HG02588 (cell line): ENCODE measurements around the gene CTRB1.

Experiments used
- ATAC-seq: cut with Tn5 transposase; IDR thresholded peaks from one replicate; pipeline ENCODE4 v1.9.1; 2021; ENCODE audit warnings: mild to moderate bottlenecking, moderate library complexity; ENCODE audit not compliant: unreplicated experiment

The CTRB1 gene

DNA sequence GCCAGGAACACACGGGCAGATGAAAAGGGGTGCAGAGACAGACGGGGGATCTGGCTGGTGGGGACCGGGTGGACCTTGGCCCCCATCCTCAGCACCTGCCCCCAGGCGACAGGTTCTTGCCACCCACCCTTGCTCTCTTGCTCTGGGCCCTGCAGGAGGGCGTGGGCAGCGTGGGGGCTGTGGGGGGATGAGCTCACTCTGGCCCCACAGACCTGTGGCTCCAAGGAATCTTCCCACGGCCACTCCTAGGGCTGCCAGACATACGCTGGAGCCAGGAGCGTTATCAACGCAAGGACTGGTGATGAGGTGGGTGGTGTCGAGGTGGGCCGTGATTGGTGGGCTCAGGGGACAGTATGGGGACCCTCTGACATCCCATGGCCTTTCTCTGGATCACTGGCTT lies 6.3 kb downstream of the CTRB1 start:
- no peak for ATAC-seq

DNA sequence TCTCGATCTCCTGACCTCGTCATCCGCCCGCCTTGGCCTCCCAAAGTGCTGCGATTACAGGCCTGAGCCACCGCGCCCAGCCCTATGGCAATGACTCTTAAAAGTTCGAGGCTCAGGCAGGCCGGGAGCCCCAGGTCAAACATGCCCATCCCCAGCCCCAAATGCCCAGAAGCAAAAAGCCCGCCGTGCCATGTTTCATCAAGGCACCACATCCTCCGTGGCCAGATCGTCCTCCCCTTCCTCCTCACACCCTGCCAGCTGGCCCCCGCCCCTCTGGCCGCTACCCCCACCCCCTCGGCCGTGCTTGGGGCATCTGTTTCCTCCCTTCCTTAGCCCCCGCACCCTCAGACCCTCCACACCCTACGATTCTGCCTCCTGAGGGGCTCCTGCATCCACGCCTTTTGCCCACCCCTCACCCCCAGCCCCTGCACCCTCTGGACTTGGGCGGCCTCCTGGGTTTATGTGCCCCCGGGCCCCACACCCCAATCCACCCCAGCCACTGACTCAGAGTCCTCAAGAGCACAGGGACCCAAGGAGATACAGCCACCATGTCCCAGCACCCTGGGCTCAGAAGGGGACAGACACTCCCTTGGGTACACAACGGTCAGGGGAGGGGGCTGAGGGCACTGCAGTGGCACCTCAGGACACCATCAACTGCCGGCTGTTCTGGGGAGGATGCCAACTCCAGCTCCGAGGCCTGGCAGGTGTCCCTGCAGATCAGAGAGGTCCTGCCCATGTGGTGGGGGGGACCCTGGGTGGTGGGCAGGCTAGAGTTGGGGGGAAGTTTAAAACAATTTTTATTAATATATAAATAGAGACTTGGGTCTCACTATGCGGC lies 7.1 kb downstream of the CTRB1 start:
- ATAC-seq = no peak

DNA sequence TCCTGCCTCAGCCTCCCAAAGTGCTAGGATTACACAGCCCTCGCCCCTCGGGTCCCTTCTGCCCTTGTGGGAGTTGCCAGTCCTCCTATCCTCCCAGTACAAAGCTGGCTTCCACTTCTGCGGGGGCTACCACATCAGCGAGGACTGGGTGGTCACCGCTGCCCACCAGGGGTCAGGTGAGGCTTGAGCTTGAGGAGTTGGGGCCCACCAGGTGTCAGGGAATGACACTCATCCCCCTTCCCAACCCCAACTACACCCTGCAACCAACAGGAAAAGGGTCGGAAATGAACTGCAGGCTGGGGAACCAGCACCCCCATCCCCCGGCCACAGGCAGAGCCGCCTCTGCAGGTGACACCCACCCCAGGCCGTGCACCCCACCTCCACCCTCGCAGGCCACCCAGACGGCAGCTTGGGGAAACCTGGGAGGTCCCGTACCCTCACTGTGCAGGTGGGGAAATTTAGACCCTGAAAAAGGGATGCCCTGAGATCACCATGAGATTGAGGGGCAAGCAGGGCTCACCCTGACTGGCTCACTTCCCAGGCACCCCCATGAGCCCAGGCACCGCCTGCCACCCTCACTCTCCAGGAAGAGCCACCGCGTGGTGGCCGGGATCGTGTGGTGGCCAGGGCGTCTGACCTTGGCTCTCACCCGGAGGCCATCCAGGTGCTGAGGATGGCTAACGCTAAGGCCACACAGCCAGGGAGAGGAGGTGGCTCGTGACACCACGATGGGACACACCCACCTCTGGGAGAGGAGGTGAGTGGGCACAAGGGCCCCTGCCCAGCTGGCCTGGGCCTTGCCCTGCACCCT lies 8.0 kb downstream of the CTRB1 start:
- no peak for ATAC-seq

DNA sequence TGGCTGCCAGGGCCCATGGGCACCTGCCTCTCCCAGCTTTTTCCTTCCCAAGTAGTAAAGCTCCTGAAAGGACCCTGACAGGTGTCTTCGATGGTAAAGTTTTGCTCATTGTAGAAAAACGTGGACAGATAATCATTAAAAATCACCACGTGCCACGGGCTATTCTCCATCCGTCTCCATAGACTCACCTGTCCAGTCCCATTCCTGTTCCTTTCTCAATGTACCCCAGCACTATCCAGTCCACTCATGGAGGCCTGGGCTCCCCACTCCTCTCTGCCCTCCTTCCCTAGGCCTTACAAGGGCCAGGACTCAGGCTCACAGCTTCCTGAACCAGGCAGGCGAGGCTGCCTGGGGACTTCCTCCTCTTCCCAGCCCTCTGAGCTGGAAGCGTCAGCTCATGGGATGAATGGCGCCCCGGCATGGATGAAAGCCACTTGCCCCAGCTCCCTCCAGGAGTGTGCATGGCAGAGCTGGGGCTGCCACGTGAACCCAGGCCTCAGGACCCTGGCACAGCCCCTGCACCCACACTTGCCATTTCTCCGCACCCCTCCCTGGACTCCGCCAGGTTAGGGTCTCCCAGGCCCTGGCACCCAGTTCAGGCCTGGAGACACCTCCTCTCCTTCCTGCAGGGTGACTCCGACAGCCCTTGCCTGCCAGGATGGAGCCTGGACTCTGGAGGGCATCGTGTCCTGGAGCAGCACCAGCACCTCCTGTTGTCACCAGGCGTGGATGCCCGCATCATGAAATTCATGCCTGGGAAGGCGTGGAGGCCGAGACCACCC lies 8.8 kb downstream of the CTRB1 start:
- no peak for ATAC-seq

DNA sequence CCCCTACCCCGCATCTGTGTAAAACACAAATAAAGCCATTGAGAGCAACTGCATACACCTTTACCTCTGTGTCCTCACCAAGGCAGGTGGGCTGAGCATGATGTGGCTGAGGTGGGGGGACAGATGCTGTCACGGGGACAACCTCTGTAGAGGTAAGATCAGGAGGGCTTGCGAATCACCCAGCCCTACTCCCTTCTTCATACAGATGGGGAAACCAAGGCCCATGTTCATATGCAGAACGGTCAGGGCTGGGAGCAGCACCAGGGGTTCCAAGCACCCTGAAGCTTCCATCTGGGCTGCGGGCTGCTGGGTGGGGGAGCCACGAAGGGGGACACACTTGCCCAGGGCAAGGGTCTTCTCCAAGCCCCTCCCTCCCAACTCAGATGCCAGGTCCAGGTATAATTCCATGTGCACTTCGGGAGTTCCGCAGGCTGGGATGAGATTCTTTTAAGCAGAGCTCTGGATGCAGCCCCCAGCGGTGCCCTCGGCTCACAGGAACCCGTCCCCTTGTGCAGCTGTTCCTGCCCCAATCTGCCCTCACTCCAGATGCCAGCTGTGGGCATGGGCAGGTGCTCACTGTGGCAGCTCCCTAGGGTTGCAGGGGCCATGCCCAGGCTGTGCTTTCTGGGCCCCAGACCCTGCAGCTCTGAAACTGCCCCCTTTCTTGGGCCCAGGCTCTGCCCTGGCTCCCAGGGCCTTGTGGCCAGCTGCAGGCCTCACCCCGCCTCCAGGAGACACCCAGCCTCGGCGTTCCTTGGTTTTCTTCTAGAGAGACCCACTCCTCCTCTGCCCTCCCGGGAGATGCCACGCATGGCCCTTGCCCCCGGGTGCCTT lies 9.6 kb downstream of the CTRB1 start:
- no peak for ATAC-seq

DNA sequence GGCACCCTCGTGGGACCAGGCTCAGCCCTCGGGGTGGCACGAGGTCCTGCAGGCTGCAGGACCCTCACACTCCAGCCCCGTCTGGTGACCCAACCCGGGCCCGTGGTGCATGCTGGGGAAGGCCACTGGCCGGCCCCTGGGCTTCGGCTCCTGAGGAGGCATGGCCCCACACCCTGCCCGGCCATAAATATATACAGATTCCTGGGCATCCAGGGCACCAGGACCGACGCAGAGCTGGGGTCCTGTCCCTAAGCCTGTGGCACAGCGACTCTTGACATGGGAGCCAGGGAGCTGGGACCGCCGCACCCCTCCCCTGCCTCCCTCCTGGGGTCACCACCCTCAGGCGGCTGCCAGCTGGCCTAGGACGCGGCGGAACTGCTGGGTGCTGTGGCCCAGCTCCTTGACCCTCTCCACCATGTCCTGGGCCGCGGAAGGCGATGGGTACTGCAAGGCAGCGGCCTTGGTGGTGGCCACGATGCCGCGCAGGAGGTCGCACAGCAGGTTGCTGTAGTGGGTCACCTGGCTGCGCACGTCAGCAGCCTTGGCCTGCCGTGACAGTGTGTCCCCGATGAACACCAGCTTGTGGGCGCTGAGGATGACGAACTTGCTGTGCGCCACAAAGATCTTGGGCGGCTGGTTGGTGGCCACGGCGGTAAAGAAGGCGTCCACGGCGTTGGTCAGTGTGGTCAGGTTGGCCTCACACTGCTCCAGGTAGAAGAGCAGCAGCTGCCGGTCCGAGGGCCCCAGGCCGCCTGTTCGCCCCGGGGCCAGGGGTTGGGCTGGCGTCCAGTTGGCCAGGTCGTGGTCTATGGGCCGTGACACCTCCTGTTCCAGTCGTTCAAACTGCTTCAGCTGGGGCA lies 10.6 kb downstream of the CTRB1 start:
- no peak for ATAC-seq

DNA sequence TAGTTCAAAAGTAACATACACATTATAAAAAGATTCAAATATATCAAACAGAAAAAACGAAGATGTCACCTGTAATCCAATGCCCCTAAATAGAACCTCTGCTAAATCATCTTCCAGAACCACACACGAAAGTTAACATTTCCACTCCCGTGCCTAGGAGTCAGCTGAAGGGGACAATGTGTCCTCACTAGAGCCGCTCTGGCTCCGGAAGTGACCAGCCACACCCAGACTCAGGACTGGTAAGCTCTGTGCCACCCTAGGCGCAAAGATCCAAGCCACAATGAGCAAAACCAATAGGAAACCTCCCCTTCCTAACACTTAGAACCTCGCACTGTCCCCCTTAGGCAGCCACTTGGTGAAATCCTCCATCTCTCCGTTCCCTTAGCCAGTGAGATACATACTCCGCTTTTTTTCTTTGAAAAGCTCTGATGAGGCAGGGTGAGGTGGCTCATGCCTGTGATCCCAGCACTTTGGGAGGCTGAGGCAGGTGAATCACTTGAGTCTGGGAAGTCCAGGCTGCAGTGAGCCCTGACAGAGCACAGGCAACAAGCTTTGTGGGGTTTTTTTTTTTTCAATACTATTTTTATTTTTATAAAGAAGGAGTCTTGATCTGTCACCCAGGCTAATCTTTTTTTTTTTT lies 11.8 kb downstream of the CTRB1 start:
- ATAC-seq = no peak

DNA sequence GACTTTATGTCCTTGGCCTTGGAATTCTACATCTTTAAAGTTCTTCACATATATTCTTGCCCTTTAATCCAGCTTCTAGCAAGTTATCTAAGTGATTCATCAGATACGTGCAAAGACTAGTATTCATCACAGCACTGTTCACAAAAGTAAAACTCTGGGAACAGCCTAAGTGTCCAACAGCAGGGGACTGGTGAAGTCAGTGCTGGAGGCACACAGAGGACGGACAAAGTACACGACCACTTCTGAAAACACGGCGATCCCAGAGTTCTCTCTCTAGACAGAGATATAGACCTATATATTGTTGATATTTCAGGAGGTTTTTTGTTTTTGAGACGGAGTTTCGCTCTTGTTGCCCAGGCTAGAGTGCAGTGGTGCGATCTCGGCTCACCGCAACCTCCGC lies 12.8 kb downstream of the CTRB1 start:
- no peak for ATAC-seq

DNA sequence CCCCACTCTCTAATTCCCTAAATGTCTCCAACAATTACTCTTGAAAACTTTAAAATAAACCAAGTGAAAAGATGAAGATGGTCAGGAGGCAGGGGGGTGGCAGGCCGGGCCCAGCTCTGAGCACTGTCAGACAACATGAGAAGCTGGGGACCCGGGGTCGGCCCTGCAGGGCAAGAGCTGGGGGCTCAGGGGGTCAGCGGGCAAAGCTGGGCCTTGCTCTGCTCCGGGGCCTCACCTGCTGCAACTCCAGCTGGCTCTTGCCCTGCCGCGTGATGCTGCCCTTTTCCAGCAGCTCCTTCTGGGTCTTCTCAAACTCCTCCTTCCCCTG lies 14.8 kb downstream of the CTRB1 start:
- ATAC-seq = no peak

DNA sequence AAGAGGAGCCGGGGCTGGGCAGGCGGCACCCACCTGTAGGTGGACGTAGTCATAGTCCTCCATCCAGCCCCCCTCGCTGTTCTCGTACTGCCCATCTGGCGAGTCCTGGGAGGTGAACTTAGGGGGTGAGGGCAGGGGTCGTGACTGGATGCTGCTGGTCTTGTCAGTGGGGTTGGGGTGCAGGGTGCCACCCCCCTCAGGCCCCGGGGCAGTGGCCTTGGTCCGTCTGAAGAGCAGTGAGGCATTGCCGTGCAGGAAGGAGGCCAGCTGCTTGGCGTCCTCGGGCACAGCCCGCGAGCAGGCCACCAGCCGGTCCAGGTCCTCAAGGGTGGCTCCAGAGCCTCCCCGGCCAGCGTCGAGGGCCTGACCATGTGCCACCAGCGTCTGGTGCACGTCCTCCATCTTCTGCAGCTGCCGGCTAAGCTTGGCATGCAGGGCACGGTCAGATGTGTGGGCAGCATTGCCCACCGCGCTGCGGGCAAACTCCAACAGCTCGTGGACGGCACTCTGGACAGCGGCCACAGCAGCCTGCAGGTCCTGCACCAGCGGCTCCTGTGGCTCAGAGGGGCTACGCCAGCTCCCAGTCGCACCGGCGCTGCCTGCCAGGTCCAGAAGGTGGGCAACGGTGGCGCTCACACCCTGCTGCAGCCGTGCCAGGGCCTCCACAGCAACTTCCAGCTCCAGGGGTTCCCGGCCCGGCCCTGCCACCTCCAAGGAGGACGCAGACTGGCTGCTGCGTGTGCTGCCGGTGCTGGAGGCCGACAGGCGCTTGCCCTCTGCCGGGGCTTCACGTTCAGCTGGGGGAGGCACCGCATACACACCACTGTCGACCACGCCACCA lies 16.3 kb downstream of the CTRB1 start:
- ATAC-seq = no peak

DNA sequence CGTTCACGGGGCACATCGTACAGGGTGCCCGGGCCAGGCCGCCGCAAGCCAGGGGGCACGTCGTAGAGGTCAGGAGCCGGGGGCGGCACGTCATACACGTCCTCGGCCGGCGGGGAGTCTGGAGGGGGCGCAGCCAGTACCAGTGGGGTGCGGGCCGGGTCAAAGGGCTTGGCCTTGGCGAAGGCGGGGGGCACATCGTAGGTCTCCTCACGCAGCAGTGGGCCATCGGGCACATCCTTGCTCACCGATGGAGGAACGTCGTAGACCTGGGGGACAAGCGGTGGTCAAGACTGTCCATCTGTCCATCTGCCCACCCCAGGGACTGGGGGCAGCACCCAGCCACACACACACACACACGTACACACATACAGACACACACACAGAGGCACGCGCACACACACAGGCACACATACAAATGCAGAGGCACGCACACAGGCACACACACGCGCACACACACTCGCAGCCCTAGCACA lies 17.0 kb downstream of the CTRB1 start:
- ATAC-seq = no peak

DNA sequence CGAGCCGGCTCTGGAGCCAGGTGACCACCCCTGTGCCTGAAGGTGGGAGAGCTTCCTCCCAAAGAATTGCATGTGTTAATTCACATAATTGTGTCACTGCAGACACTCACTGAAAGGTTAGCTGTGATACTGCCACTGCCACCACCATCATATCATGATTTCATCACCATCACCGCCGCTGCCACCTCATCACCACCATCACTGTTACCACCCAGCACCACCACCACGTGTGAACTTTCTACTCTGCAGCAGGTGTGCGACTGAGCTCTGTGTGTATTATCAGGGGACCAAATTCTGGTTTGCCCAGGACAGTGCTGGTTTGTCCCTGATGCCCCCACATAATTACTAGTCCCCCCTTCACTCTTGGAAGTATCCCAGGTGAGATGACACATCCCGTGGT lies 17.4 kb downstream of the CTRB1 start:
- no peak for ATAC-seq

DNA sequence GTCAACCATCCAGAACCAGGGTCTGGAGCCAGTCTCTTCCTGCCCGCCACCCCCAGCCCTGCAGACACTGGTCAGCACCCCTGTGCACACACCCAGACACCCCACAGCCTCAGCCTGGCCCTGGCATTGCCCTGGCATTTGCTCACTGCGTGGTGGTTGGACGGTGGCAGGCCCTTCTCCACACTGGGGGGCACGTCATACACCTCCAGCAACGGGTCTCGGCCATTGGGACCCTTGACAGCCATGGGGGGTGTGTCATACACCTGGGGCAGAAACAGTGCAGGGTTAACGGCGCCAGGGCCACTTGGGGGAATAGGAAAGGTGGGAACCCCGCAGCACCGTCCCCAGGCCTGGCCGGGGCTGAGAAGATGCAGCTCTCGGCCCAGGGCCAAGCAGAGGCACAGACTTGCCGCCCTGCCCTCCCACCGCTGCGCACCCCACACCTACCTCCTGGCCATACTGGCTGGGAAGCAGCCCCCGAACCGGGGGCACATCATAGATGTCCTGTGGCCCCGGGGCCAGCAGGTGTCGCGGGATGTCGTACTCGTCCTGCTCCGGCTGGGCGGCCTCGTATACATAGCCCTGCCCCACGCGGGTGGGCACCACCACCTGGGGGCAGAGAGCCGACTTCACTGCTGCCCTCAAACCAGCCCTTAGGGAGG lies 18.1 kb downstream of the CTRB1 start:
- ATAC-seq = no peak

DNA sequence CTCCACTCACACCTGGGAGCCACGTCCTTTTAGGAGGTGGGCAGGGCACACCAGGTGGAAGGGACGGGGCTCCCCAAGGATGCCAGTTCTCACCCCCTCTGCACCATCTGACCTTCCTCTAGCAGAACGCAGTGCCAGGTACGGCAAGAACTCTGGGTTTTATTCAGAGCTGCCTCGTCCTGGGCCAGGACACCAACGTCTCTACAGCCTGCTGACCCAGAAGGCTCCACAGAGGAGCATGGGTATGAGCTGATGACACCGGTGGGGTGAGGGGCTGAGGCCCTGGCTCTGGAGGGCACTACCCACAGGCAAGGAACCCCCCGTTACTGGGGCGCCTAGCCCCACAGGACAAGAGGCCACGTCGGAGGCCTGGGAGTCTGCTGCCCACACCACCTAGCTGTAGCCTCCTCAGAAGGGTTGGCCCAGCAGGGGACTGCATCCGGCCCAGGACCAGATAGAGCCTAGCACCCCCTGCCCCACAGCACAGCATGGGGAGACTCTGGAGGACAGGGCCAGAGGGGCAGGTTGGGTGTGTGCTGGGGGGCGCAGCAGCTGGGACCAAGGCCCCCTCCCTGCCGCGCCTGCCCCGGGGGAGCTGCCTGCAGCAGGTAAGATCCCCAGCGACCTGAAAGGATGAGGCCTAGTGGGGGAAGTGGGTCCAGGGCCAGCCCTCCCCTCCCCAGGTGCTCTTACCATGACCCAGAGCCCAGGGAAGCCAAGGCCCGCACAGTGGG lies 18.8 kb downstream of the CTRB1 start:
- no peak for ATAC-seq

DNA sequence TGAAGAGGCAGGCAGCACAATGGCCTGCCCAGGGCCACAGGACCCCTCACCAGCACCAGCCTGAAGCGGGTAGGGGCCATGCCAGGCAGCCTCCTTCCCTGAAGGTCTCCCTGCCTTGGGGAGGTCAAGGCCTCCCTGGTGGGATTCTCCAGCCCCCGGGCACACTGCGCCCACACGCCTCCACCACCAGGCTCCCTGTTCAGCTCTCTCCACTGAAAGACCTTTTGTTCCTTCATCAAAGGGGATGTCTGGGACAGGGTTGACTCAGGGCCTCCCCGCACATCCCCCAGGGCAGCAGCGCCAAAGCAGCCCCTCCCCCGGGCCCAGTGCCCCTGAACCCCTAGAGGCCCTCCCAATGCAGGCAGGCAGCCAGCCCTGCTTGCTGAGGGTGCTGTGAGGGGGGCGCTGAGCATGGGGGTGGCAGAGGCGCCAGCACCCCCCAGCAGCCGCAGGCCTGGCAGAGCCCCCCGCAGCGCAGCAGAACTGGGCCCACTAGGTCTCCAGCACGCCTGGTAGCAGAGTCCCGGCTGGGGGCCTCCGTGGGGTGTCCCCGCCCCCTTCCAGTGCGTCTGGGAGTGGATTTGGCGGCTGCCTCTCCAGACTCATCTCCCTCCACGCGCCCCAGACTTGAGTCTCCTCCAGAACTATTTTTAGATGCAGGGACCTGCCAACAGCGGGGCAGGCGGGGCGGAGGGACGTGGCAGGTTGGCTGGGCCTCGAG lies 19.5 kb downstream of the CTRB1 start:
- ATAC-seq = no peak

DNA sequence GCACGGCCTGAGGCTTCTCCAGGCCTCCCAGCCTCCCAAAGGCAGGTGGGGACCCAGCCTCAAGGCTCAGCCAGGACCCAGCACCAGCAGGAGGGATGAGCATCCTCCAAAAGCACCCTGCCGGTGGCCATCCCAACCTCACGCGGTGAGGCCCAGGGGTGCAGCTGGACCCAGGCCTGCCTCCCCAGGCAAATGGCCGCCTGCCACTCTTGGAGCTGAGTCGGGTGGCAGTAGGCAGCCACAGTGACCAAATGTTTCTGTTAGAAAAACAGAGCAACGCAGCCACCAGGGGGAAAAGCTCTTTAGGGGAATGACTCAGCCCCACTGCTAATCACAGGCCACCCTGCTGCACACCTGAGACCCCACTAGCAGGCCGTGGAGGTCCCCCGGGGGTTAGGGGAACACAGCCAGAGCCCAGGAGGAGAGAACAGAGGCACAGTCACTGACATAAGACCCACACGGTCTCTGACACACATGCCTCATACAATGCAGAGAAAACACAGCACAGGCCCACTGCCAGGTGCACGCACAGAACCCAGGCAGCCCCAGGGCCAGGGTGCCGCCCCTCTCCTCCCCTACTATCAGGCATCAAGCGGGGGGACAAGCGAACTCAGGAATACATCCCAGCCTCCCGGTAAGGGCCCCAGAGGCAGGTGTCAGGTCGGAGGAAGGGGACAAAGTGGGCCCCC lies 20.2 kb downstream of the CTRB1 start:
- ATAC-seq = no peak
